GM19240 (cell line): ENCODE measurements around the gene RAB36.
A peak's percentile ranks its signal among the peaks of the same experiment; 100 is the strongest.

Experiments
- DNase-seq: peaks from one replicate; pipeline ENCODE4 v3.0.0; 2011; ENCODE audit warnings: low spot score; ENCODE audit not compliant: insufficient read length

RAB36 gene

DNA sequence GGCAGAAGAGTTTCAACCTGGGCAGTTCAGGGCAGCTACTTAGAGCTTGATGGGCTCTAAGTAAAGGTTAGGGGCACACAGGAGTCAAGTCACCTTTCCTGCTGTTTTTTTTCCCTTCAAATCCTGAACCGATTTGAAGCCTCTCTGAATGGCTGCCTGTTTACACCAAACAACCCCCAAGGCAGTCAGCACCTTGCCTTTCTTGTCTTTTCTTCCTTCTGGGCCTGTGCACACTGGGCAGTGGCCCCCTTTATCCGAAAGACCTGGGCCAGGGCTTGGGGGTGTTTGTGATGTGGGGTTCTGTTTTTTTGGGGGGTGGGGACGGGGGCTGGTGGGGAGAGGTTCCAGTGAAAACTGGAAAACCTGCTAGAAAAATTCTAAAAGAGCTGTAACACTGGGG, 7.8 kb upstream of the RAB36 start:
- DNase-seq, result no peak

DNA sequence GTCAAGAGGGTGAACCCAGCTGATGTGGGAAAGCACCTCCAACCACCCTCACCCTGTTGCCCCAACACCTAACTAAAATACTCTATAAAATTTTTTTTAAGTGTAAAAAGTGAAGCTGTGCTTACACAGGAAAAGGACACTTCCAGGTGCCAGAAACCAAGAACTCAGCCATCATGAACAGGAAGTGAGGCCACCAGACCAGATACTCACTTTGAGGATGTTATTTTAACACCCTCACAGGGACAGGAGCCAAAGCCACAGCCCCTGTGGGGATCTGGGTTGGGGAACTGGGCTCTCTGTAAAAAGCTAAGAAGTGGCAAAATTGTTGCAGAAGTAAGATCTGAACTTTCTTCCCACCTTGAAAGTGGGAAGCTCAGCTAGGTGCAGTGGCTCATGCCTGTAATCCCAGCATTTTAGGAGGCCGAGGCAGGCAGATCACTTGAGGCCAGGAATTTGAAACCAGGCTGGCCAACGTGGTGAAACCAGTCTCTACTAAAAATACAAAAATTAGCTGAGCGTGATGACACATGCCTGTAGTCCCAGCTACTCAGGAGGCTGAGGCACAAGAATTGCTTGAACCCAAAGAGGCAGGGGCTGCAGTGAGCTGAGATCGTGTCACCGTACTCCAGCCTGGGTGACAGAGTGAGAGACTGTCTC, 7.2 kb upstream of the RAB36 start:
- peak; percentile 36 for DNase-seq

- DNase-seq, result no peak
These were observed 6.5 kb upstream of the RAB36 start for GRCh38 chr22:23138584-23139435.

GRCh38 chr22:23140385-23140784, 4.9 kb upstream of the RAB36 start:
- no peak for DNase-seq

DNA sequence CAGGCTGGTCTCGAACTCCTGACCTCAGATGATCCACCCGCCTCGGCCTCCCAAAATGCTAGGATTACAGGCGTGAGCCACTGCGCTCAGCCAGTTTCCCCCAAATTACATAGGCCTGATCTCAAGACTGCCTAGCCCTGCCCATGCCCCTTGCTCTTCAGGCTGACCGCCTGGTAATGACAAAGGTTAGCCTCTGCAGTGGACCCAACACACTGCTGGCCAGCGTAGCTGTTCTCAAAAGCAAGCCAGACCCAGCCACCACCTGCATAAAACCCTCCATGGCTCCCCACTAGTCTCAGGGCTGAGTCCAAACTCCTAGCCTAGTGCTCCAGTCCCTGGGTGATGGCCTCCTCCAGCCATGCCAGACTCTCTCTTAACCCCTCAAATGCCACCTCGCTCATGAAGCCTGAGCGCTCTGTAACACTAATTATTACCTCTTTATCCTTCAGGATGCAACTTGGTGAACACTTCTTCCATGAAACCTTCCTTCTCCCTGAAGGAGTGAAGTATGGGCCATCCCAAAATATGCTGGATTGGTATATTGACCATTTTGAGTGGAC, 2.7 kb upstream of the RAB36 start:
- no peak for DNase-seq

DNA sequence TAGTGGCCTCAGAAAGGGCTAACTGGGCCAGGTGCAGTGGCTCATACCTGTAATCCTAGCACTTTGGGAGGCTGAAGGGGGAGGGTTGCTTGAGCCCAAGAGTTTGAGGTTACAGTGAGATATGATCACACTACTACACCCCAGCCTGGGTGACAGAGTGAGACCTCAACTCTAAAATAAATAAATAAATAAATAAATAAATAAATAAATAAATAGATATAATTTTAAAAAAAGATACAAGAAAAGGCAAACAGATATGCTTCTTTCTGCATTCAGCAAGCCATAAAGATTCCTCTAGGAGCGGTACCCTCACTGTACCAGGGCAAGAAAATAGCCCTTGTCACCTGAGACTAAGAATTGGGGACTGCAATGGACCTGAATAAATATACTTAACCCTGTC, 2.2 kb upstream of the RAB36 start:
- no peak for DNase-seq

DNA sequence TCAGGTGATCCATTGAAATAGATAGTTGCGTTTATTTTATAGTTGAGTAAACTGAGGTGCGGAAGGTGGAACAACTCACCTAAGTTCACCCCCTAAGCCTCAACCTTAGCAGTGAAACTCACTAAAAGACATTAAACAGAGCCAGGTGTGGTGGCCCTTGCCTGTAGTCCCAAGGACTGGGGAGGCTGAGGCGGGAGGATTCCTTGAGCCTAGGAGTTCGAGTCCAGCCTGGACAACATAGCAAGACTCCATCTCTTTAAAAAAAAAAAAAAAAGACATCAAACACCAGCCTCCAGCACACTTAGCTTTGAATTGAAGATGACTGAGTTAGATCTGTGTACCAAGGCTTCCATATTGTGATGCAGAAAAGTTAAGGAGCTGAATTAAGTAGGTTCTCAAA, 845 bp upstream of the RAB36 start:
- DNase-seq, result no peak

GRCh38 chr22:23145878-23146470, 697 bp downstream of the RAB36 start:
- DNase-seq, result no peak

- DNase-seq, result no peak
These were observed 1.4 kb downstream of the RAB36 start for GRCh38 chr22:23146478-23147205.

DNA sequence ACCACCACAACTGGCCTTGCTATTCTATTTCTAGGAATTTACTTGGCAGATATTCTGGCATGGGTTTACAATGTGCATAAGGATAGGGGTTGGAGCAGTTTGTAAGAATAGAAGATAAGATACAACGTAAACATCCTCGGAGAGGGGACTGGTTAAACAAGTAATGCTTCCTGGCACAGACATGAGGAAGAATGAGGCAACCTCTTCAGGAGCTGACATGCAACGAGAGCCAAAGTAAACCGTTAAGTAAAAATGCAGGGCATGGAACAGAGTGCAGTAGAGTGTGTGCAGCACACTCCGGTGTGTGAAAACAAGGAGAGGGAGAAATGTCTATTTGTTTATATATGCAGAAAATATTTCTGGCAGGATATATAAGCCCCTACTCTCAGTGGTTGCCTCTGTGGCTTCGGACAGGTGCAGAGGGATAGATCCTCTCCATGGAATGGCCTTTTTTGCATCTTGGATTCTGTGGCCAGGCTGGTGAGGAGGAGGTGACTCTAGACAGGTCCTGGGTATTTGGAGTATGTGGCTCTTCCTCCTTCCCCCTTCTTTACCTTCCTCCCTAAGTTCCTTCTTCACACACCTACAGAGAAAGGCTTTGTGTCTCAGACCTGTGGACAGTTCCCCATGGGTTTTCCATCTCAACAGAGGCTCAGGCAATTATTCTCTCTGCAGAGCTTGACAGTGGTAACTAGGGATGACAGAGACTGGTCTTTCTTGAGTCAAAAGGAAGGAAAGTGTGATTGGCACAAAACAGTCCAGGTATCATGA, 2.5 kb downstream of the RAB36 start:
- no peak for DNase-seq

DNA sequence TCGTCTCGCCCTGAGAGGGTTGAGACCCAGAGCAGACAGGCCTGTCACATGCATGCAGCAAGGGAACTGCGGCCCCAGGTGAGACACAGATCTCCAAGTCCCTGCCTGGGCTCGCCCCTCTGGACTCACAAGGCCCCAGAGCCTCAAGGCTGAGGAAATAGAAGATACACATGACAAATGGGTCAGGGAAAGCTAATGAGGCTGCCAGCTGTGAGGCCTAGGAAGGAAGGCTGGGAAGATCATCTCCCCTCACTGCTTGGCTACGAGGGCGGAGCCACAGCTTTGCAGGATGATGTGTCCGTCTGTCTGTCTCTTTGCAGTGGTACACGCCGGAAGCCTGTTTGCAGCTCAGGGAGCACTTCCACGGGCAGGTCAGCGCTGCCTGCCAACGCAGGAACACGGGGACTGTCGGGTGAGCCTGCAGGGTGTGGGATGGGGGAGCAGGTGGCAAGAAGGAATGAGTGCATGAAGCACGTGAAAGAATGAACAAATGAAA, 4.5 kb downstream of the RAB36 start:
- no peak for DNase-seq

DNA sequence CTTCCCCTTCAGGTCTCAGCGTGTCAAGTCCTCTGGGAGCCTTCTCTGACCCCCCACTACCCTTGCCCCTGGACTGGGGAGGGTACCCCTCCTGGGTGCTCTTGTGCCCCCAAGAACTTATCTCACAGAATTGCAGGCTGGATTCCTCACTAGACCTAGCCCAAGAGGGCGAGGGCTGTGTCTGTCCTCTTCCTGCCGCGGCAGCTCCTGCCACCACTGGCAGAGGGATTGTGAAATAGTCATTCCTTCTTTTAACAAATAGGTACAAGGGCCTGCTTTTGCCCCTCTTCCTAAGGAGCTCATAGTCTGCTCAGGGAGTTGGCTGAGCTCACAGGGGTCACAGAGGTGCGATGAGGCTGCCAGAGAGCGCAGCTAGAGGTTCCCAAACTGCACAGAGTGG, 5.5 kb downstream of the RAB36 start:
- DNase-seq, result no peak

GRCh38 chr22:23151827-23152226, 6.5 kb downstream of the RAB36 start:
- DNase-seq, result no peak

GRCh38 chr22:23152238-23153114, 7.2 kb downstream of the RAB36 start:
- DNase-seq, result no peak

DNA sequence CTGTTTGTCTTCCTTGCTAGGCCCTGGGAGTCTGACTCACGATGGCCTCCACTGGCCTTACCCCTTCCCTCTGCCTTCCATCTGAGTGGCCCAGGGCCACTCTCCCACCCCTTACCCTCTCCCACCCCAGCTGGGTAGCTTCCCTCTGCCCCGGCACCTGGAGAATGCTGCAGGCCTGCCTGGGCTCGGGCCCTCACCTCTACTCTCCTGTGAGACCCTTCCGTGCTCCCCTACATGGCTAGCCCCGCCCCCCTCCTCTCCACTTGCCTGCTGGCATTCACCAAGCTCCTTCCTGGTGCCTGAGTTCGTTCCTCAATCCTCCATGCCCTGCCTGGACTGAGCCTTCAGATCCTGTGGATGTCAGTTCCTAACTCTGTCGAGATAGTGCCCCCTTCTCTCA, 8.7 kb downstream of the RAB36 start:
- DNase-seq, result no peak

- DNase-seq, result no peak
These were observed 9.2 kb downstream of the RAB36 start for GRCh38 chr22:23154461-23154860.

DNA sequence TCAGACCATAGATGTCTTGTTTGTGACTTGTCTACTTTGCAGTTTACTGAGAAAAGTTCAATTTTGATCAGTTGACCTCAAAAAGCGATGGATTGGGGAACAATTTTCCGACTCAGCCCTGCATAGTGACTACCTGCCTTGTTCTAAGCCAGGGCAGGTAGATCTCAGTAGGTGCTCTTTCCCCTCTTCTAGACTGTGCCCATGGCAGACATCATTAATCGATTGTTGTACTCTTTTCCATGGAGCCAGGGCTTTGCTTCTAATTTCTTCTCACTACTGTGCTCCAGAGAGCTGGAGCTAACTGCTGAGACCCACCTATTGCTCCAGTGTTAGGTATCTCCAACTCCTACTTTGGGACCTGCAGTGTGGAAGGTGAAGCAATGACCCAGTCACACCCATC, 9.9 kb downstream of the RAB36 start:
- no peak for DNase-seq

DNA sequence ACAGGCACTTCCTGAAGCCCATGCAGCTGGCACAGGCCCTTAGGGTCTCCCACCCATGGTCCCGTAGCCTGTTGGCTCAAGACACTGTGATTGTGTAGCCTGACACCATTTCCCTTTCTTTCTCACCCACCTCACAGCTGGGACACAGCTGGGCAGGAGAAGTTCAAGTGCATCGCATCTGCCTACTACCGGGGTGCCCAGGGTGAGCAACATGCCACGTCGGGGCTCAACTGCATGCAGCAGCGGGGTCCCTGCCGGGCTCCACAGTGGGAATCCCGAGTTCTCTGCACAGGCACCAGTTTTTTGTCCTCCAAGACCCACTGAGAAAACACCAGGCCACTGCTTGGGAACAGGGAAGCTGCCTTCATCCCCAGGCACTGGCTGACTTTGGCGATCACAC, 10.6 kb downstream of the RAB36 start:
- DNase-seq, result no peak

GRCh38 chr22:23156286-23156685, 11.0 kb downstream of the RAB36 start:
- DNase-seq, result no peak
